CD4-positive, alpha-beta T cell (primary cell): ENCODE data around the gene MSANTD1. TPM values are rescaled to one million over a fixed set of nuclear protein-coding genes. Genes with fewer than 3 reads are reported as not detected.

ENCODE experiments used
- ATAC-seq: fragments of 200-7000 bp; cut with Tn5 transposase; one replicate; pipeline ENCODE4 v1.10.0; 2022; ENCODE audit warnings: mild to moderate bottlenecking; ENCODE audit not compliant: poor library complexity
- CTCF ChIA-PET: fragments of 350-600 bp; sonication (Branson Sonifier 250); formaldehyde crosslinking; loops from one replicate; lab custom pipeline; 2021; ENCODE audit warnings: antibody characterized with exemption, inconsistent platforms; lab: Charles Lee
- POLR2A ChIA-PET: fragments of 350-600 bp; sonication (Branson Sonifier 250); formaldehyde crosslinking; loops from one replicate; lab custom pipeline; 2021; ENCODE audit warnings: antibody characterized with exemption, inconsistent platforms; lab: Charles Lee
- DNase-seq, 14 experiments: peaks; one replicate each; pipeline ENCODE4 v3.0.0-alpha.2; 2013 to 2020; ENCODE audit warnings: mixed read lengths in 2 of 14
- H3K27ac ChIP-seq, 2 donors: one replicate each; pipeline versions ENCODE4 v1.5.1 to v1.7.0; 2013; ENCODE audit warnings: low read length in 2 of 2, low read depth in 1 of 2, mild to moderate bottlenecking in 1 of 2
- H3K27me3 ChIP-seq, 2 experiments: 1 replicate in 1 of 2; 2 replicates in 1 of 2; pipeline versions ENCODE4 v1.6.1 to v1.7.0; 2013; ENCODE audit warnings: low read length in 2 of 2, control low read depth in 1 of 2, mild to moderate bottlenecking in 1 of 2, moderate library complexity in 1 of 2; ENCODE audit not compliant: insufficient read depth in 2 of 2, control insufficient read depth in 1 of 2
- H3K36me3 ChIP-seq: one replicate; pipeline ENCODE4 v1.6.1; 2013; ENCODE audit warnings: low read length, control low read depth; ENCODE audit not compliant: insufficient read depth
- H3K4me1 ChIP-seq: one replicate; pipeline ENCODE4 v1.6.1; 2013; ENCODE audit warnings: low read length, control low read depth; ENCODE audit not compliant: insufficient read depth
- H3K4me3 ChIP-seq: one replicate; pipeline ENCODE4 v1.5.1; 2013; ENCODE audit warnings: mild to moderate bottlenecking, low read length, moderate library complexity
- H3K9me3 ChIP-seq, 2 experiments: 1 replicate in 1 of 2; 2 replicates in 1 of 2; pipeline versions ENCODE4 v1.6.1 to v1.7.0; 2013; ENCODE audit warnings: low read length in 2 of 2, mild to moderate bottlenecking in 2 of 2, control low read depth in 1 of 2, moderate library complexity in 1 of 2; ENCODE audit not compliant: control insufficient read depth in 1 of 2, insufficient read depth in 1 of 2
- H3K27ac Mint-ChIP-seq: one replicate; pipeline ENCODE4 v1.8.0; 2020; ENCODE audit warnings: mixed read lengths
- H3K27me3 Mint-ChIP-seq: one replicate; pipeline ENCODE4 v1.8.0; 2021; ENCODE audit warnings: mixed read lengths
- H3K36me3 Mint-ChIP-seq: one replicate; pipeline ENCODE4 v1.8.0; 2021; ENCODE audit warnings: low read depth, mixed read lengths
- H3K4me1 Mint-ChIP-seq: one replicate; pipeline ENCODE4 v1.8.0; 2021; ENCODE audit warnings: low read depth, mixed read lengths
- H3K4me3 Mint-ChIP-seq: one replicate; pipeline ENCODE4 v1.8.0; 2020; ENCODE audit warnings: mild to moderate bottlenecking, mixed read lengths
- H3K9me3 Mint-ChIP-seq: one replicate; pipeline ENCODE4 v1.8.0; 2020; ENCODE audit warnings: mixed read lengths
- intact Hi-C, 2 experiments: fragments of 100-400 bp; cut with DNase I in 1 of 2; cut with micrococcal nuclease in 1 of 2; formaldehyde crosslinking; loops; one replicate each; pipeline versions ENCODE4 v1.15.1 to v1.9.0; 2023 to 2025; cut with DNase I, micrococcal nuclease
- total RNA-seq, 174 experiments: library from RNA in 2 of 174; stranded (reverse) in 2 of 174; gene quantifications; one replicate each; pipeline ENCODE4 v1.2.3 and lab custom pipeline; 2021 to 2026
- TF ChIP-seq, protein P1 (sequence below): fragments of 200-600 bp; IDR thresholded peaks from one replicate; pipeline ENCODE4 v1.8.0; 2022; ENCODE audit warnings: antibody characterized with exemption, mild to moderate bottlenecking

Gene MSANTD1
- total RNA-seq, 2 experiments from 2014 or later: 0.67 to 0.74 TPM

DNA sequence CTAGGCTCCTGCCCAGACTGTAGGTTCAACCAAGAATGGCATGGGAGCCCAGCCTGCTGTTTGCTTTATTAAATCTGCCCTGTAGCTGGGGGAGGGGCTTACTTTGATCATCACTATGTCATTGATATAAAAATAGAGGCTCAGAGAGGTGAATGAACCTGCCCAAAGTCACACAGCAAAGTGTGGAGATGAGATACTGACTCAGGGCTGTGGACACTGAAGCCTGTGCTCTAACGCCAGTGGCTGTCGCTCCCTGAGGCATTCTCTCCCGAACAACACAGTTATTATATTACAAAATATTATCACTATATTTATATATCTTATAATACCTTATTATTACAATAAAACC lies 3.5 kb downstream of the MSANTD1 start:
- ChIA-PET CTCF (no interaction called here), POLR2A (no interaction called here)
- Mint-ChIP-seq H3K9me3 (no peaks in the 10 kb centered on the region), H3K36me3 (peaks cover 7% of the 10 kb centered on the region), H3K4me3 (no peak overlapping the region), H3K27me3 (no peaks in the 10 kb centered on the region), H3K4me1 (no peaks in the 10 kb centered on the region), H3K27ac (no peak overlapping the region)
- DNase-seq: no peak
- H3K27me3 ChIP-seq: no peaks in the 10 kb centered on the region
- H3K4me3 ChIP-seq: no peak overlapping the region
- TF ChIP-seq, protein P1, sequence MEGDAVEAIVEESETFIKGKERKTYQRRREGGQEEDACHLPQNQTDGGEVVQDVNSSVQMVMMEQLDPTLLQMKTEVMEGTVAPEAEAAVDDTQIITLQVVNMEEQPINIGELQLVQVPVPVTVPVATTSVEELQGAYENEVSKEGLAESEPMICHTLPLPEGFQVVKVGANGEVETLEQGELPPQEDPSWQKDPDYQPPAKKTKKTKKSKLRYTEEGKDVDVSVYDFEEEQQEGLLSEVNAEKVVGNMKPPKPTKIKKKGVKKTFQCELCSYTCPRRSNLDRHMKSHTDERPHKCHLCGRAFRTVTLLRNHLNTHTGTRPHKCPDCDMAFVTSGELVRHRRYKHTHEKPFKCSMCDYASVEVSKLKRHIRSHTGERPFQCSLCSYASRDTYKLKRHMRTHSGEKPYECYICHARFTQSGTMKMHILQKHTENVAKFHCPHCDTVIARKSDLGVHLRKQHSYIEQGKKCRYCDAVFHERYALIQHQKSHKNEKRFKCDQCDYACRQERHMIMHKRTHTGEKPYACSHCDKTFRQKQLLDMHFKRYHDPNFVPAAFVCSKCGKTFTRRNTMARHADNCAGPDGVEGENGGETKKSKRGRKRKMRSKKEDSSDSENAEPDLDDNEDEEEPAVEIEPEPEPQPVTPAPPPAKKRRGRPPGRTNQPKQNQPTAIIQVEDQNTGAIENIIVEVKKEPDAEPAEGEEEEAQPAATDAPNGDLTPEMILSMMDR: no peak
- no peaks in the 10 kb centered on the region for H3K9me3 ChIP-seq
- H3K36me3 ChIP-seq: no peaks in the 10 kb centered on the region
- ATAC-seq: no peak
- no peak overlapping the region for H3K27ac ChIP-seq
- intact Hi-C loops: no loop called here
- H3K4me1 ChIP-seq: no peaks in the 10 kb centered on the region

DNA sequence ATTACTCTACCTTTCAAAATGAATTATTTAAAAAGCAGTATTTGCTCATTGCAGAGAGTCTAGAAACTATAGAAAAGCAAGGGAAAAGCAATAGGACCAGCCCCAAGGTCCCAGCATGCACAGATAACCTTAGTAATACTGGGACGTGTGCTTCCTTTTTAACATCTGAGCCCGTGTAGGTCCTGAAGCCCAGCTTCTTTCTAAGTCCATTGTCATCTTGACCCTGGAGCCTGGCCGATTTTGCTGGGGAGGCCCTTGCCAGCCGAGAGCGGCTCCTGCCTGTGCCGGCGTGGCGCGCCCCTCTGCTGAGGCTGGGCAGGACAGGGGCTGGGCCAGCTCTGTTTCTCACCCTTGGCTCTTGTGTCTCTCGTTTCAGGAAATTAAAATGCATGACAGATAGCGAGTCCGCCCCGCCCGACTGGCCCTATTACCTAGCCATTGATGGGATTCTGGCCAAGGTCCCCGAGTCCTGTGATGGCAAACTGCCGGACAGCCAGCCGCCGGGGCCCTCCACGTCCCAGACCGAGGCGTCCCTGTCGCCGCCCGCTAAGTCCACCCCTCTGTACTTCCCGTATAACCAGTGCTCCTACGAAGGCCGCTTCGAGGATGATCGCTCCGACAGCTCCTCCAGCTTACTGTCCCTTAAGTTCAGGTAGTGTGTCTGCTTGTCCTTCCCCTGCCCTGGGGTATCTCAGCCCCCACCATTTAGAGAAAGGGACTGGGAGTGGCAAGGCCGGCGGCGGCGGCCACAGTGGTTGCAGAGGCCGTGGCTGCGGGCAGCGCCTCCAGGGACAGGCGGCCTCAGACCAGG lies 4.1 kb downstream of the MSANTD1 start:
- no peaks in the 10 kb centered on the region for H3K36me3 ChIP-seq
- no peak overlapping the region for H3K27ac Mint-ChIP-seq
- DNase-seq: peak in 1 of 14 experiments; percentile 29
- no peak overlapping the region for H3K27ac ChIP-seq
- TF ChIP-seq, protein P1: no peak
- H3K4me3 Mint-ChIP-seq: no peak overlapping the region
- H3K4me3 ChIP-seq: no peak overlapping the region
- POLR2A ChIA-PET: no interaction called here
- ATAC-seq: no peak
- no peaks in the 10 kb centered on the region for H3K27me3 Mint-ChIP-seq
- intact Hi-C loops: no loop called here
- H3K9me3 ChIP-seq: no peaks in the 10 kb centered on the region
- no peaks in the 10 kb centered on the region for H3K4me1 ChIP-seq
- H3K4me1 Mint-ChIP-seq: no peaks in the 10 kb centered on the region
- peaks cover 7% of the 10 kb centered on the region for H3K36me3 Mint-ChIP-seq
- H3K9me3 Mint-ChIP-seq: no peaks in the 10 kb centered on the region
- CTCF ChIA-PET: no interaction called here
- no peaks in the 10 kb centered on the region for H3K27me3 ChIP-seq

DNA sequence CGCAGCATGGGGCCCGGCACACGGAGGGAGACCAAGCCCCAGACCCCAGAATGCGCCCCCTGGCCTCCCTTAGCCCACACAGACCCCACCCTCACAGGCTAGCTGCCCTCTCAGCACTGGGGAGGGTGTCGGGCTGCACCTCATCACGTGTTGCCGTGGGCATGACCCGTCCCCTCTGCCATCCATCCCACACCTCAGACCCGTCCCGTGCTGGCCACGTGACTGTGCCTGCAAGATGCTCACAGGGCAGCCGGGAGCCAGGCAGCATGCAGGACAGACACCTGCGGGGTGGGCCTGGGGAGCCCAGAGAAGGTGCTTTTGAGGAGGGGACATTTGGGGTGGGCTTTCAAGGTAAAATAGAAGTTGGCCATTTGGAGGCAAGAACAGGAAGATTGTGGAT lies 4.8 kb downstream of the MSANTD1 start:
- no peak for ATAC-seq
- TF ChIP-seq, protein P1: no peak

More for the DNA sequence above, 4.8 kb downstream of the MSANTD1 start:
- DNase-seq: peak in 1 of 14 experiments; percentile 17
- Mint-ChIP-seq H3K4me3 (no peak overlapping the region), H3K9me3 (no peaks in the 10 kb centered on the region), H3K4me1 (no peaks in the 10 kb centered on the region), H3K27ac (no peak overlapping the region), H3K36me3 (peaks cover 7% of the 10 kb centered on the region), H3K27me3 (no peaks in the 10 kb centered on the region)
- H3K9me3 ChIP-seq: no peaks in the 10 kb centered on the region
- ChIA-PET POLR2A (no interaction called here), CTCF (no interaction called here)
- intact Hi-C loops: no loop called here
- no peaks in the 10 kb centered on the region for H3K36me3 ChIP-seq
- H3K27ac ChIP-seq: no peak overlapping the region
- H3K4me3 ChIP-seq: no peak overlapping the region
- H3K27me3 ChIP-seq: no peaks in the 10 kb centered on the region
- H3K4me1 ChIP-seq: no peaks in the 10 kb centered on the region
